Posterior cingulate gyrus (tissue), 11 donors: ENCODE measurements around the gene SLC23A1.
"Not testable (repeated sequence)": the region's sequence is repeated elsewhere in the genome, so short reads cannot be mapped to it uniquely, and the experiment has no call there.

ENCODE experiments used
- DNase-seq, 10 donors: peaks; one replicate each; pipeline versions ENCODE4 v3.0.0 to v3.0.0-alpha.2; 2020 to 2021; ENCODE audit warnings: mixed read lengths in 3 of 10
- intact Hi-C: fragments of 100-400 bp; cut with DNase I; formaldehyde crosslinking; loops from one replicate; pipeline ENCODE4 v1.15.1; 2023

Gene SLC23A1

DNA sequence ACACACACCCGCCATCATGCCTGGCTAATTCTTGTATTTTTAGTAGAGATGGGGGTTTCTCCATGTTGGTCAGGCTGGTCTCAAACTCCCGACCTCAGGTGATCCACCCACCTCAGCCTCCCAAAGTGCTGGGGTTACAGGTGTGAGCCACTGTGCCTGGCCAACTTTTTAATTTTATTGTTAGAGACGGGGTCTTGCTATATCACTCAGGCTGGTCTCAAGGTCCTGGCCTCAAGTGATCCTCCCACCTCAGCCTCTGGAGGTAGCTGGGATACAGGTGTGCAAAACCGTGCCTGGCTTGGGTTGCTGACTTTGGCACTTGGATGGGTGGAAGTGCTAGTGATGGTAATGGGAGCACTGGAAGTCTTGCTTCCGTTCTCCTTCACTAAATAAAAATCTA lies 26.0 kb upstream of the SLC23A1 start:
- intact Hi-C loops, DNase-seq: not testable (repeated sequence)

- intact Hi-C loops = no loop called here
Observed at GRCh38 chr5:139408191-139408590, 25.1 kb upstream of the SLC23A1 start.

DNA sequence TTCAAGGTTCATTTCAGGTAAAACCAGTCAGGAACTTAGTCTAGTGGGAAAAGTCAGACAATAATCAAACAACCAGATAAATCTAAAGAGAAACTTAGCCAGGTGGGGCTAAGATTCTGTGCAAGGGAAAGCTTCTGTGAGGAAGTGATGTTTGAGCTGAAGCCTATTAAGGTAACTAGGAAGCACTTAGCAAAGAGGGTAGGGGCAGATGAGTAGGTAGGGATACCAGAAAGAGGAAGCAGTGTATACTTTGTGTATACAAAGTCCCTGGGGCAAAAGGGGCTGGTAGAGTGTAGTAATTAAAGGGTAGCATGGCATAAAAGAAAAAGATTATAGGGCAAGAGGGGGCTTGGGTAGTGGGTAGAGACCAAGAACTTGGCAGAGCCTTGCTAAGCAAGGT lies 24.4 kb upstream of the SLC23A1 start:
- intact Hi-C loops = no loop called here
- DNase-seq = no peak

More at GRCh38 chr5:139408191-139408590, 25.1 kb upstream of the SLC23A1 start:
- peak in 1 of 10 donors; percentile 18 for DNase-seq

GRCh38 chr5:139406963-139407362 lies 23.9 kb upstream of the SLC23A1 start:
- intact Hi-C loops = no loop called here
- DNase-seq = peak in 1 of 10 donors; percentile 20

DNA sequence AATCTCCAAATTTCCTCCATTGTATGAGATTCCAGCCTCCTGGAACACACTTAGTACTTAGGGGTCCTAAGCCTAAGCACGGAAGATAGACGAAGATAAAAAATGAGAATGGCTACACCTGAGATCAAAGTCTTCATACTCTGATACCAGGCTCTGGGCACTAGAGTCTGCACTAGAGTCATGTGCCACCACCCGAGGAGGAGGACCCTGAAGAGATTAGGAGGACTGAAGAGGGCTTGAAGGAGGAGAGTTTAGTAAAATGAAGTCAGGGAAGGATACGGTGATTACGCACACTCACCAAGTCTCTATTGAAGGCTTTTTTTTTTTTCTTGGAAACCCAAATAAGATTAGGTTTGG lies 21.4 kb upstream of the SLC23A1 start:
- DNase-seq = peak in 1 of 10 donors; percentile 12
- intact Hi-C loops = no loop called here

DNA sequence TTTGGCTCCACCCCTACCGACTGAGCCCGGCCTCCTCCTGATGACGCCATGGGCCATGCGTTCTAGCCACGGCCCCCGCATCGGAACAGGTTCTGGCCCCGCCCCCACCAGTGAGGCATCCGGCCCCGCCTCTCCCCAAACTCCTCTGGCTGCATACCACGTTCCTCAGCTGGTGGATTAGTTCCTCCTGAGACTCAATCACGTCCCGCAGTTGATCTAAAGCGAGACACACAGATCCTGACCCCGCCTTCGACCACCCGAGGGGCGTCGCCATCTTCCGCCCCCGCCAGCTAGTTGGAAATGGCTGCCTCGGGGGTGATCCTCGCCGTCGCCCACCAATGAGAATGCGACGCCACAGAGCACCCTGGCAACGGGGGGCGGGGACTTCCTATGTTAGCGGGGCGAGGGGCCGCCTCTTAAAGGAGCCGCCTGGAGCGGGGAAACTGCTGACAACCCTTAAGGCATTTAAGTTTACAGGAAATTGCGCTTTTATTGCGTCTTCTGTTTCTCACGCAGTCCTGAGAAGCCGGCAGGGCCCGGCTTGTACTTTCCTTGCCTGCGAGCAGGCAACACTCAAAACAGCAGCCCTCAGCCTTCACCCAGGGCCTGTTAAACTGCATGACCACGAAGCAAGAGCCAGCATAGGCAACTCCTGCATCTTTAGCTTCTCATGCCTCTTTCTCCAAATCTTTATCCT lies 20.8 kb upstream of the SLC23A1 start, which contains the start of gene SPATA24:
TSS of gene SPATA24 (minus strand) at position 303 of the 697 bp plus-strand sequence. CDS start at position 274, 29 bp downstream.
- DNase-seq = peak; percentile 94 to 100 (median 98)
- intact Hi-C loops = loop anchor here (2.0 kb wide), 1 partner anchor 61 kb away; no protein-coding TSS in a partner anchor

DNA sequence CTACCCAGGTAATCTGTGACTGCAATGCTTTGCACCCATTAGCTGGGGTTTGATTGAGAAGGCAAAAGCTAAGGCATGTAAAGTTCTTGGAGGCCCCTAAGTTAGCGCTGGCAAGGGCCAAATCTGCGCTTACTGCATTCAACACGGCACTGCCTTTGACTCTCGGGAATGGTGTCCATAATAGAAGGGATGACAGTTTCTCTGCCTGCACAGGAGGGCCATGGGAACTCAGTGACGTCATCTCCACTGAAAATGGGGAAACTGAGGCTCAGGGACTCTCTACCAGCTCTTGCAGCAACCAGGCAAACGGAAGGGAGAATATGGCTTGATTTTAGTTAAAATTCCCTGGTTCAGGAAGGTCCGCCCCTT lies 20.3 kb upstream of the SLC23A1 start:
- intact Hi-C loops = loop anchor here (2.0 kb wide), 1 partner anchor 61 kb away; no protein-coding TSS in a partner anchor
- no peak for DNase-seq

GRCh38 chr5:139402561-139403158 lies 19.6 kb upstream of the SLC23A1 start:
- peak in 2 of 10 donors; percentile 38 to 39 for DNase-seq
- intact Hi-C loops = loop anchor here (2.0 kb wide), 1 partner anchor 60 kb away; no protein-coding TSS in a partner anchor

DNA sequence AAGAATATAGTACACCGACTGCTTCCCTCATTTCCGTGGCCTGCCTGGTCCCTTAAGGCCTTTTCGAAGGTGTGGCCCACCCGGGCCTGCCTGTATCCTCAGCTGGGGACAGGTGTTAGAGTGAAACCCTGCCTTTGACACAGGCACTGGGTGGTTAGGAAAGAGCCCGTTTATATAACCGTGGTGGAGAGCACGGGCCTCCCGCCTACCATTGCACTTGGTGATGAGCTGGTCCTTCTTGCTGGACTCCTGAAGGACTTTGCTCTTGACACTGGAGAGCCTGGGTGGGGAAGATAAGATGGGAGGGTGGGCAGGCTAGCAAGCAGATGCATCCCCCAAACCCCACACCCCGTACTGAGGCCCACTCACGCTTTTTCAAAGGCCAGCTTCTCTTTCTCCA lies 18.4 kb upstream of the SLC23A1 start:
- intact Hi-C loops = no loop called here
- DNase-seq = peak in 1 of 10 donors; percentile 22

DNA sequence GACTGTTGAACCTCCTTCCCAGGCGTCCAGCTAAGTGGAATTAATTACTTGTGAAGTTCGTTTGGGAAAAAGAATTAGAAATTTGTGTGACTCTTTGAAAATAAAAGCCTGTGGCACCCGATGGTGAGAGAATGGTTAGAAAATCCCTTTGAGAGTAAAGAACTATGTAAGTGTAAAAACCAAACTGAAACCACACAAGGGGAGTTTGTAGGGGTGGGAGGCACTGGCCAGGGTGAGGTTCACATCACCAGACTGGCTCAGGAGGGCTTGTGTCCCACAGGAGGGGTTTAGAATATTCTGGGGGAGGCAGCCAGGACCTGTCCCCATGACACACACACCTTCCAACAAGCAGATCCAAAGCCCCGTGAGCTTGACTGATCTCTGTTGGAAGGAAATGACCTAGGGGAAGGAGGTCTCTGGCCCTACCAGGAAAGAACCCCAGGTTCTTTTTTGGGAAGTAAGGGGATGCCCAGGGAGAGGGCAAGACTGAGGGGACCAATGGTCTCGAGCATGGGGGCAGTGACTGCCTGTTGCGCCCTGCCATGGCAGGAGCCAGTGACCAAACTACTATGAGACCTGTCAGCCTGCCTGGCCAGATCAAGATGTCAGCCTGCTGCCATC lies 16.5 kb upstream of the SLC23A1 start:
- intact Hi-C loops = no loop called here
- peak in 1 of 10 donors; percentile 29 for DNase-seq

GRCh38 chr5:139397921-139398320 lies 14.8 kb upstream of the SLC23A1 start:
- peak in 3 of 10 donors; percentile 7 to 53 (median 10) for DNase-seq

DNA sequence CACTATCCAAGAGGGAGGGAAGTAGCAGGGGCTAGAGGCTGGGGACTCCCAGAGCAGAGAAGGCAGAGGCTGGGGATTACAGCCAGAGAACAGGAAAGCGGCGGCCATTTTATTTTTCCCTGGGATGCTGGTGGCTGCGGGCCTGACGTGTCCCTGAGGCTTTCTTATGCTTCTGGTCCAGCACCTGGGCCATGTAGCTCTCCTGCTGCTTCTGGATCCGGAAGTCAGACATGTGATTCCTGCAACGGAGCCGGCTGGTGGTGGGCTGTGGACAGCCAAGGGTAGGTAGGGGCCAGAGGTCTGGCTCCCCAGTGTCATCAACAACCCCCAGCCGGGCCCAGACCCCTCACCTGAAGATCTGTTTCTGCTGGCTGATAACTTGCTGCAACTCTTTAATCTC lies 13.6 kb upstream of the SLC23A1 start:
- intact Hi-C loops = no loop called here
- DNase-seq = peak in 3 of 10 donors; percentile 58 to 79 (median 66)

More at GRCh38 chr5:139397921-139398320, 14.8 kb upstream of the SLC23A1 start:
- intact Hi-C loops = no loop called here

DNA sequence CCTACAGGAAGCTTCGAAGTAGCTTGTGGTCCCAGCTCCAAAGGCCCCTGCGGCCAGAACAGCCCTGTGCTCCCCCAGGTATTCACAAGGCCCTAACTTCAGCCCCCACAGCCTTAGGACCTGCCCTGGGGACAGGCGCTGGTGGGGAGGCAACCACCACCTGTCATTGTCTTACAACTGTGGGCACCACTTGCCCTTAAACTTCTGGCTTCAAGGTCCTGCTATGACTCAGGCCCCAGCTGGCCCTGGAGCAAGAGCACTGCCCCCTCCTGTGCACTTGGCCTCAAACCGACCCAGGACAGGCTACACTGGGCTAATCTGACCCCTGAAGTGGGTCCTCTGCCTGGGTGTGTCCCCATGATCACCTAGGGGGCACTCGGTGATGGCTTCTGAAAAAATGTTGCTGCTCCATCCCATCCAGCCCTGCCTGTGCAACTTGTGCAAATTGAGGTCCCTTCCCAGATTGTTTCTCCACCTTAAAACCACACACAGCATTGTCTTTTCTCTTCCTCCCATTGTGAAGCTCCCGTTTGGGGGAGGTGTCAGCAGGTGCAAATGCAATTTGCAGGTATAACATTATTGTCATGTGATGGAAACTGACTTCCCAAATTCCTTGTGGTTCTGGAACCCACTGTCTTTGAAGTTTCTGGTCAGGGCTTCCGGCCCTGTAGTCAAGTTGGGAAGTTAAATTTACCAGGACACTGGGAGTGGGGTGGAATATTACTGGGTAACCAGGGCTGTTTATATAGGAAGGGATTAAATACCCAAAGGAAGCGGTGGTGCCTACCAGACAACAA lies 12.9 kb upstream of the SLC23A1 start:
- intact Hi-C loops = no loop called here
- peak in 2 of 10 donors; percentile 19 to 43 for DNase-seq

DNA sequence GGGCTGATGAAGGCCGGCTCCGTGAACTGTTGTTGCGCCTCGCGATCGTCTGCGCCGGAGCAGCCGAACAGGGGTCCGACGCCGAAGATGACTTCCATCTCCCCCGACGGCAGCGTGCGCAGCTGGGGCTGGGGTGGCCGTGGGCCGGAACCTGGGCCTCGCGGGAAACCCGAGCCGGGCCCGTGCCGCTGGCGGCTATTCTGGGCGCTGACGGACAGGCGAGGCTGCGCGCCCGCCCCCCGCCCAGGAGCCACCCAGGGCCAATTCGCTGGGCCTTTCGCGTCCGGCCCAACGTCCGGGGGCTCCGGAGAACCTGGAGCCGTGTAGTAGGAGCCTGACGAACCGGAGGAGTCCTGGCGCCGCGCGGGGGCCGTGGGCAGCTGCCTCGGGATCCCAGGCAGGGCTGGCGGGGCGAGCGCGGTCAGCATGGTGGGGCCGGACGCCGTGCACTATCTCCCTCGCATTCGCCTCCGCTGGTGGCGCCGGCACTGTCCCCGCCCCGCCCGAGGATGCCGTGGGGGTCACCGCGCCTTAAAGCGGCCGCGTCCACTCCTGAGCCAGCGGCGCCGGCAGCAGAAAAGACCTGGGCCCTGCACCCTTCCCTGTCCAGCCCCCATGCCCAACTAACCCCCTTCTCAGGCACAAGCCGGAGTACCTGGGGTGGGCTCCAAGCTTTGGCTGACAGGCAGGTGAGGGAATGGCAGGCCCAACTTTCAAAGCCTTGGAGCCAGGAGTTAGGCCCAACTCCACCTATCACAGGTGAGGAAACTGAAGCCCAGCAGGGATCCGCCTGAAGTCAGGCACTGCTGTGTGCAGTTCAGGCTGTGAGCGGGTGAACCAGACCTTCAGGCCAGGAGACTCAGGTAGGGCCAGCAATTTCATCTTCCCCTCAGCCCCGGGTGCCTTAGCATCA lies 11.8 kb upstream of the SLC23A1 start, which contains the start of gene PROB1:
TSS of gene PROB1 (minus strand) at position 451 of the 913 bp plus-strand sequence. CDS start at position 428, 23 bp downstream.
- intact Hi-C loops = no loop called here
- DNase-seq = peak in 2 of 10 donors; percentile 68 to 83

- intact Hi-C loops = no loop called here
- peak in 5 of 10 donors; percentile 32 to 90 (median 42) for DNase-seq
Observed at GRCh38 chr5:139394123-139394653, 11.1 kb upstream of the SLC23A1 start.

GRCh38 chr5:139393497-139394122 lies 10.5 kb upstream of the SLC23A1 start:
- DNase-seq = no peak
- intact Hi-C loops = no loop called here

DNA sequence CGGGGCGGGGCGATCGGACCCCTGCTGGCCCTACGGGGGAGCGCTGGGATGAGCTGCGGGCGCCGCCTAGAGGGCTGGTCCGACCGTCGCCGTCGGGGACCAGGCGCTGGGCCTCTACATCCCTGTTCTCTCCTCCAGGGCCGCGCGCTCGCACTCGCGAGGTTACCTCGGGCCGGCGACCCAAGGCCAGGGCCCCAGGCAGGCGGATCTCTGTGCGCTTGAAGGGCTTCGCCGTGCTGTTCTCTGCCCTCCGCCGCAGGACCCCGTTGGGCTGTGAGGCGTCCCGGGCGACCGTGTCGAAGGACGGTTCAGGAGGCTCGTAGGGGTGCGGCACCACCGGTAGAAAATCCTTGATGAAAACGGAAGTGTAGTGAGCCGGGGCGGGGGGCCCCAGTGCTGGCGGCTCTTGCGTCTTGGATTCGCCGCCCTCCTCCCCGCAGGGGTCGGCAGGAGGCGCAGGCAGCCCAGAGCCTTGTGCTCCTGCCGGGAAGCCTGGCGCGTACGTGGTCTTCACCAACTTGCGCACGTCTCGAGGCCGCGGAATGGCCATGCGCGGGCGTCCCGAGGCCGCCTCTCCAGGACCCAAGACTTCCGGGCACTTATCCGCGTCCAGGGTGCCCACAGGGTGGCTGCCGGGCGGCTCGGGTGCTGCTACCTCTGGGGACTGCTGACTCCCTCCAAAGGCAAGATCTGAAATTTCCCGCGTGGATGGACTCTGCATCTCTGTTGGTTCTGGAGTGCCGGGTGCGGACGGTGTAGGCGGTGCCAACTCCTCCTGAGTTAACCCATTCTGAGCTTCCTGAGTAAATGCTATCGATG lies 9.8 kb upstream of the SLC23A1 start:
- intact Hi-C loops = no loop called here
- DNase-seq = peak in 4 of 10 donors; percentile 29 to 87 (median 52)

DNA sequence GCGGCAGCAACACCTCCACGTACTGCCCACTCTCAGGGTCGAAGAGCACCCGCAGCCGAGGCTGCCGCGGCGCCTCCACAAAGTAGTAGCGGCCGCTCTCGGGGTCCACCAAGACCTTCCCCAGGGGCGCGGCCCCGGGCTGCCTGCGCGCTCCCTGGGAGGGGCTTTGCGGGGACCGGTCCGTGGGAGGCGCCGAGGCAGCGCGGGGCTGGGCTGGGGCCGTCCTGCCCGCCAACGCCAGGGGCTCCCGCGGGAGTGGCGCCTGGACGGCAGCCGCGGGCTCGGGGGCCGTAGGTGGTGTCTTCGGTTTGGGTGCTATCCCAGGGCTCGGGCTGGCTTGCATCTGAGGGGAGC lies 9.2 kb upstream of the SLC23A1 start:
- intact Hi-C loops = no loop called here
- peak in 2 of 10 donors; percentile 64 to 66 for DNase-seq
